Measurements from ENCODE around the gene TMEM255A.

DNA sequence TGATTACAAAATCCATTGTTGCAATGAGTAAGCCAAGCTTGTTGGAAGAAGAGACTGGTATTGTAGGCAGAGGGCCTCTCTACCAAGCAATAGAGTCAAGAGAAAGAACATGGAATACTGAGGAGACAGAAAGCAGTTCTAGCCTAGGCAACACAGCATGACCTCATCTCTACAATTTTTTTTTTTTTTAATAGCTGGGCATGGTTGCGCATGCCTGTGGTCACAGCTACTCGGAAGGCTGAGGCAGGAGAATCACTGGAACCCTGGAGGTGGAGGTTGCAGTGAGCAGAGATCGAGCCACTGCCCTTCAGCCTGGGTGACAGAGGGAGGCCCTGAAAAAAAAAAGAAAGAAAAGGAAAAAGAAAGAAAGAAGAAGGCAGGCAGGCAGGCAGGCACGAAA, 72.3 kb downstream of the TMEM255A start:
- TF ChIP-seq, protein P1, sequence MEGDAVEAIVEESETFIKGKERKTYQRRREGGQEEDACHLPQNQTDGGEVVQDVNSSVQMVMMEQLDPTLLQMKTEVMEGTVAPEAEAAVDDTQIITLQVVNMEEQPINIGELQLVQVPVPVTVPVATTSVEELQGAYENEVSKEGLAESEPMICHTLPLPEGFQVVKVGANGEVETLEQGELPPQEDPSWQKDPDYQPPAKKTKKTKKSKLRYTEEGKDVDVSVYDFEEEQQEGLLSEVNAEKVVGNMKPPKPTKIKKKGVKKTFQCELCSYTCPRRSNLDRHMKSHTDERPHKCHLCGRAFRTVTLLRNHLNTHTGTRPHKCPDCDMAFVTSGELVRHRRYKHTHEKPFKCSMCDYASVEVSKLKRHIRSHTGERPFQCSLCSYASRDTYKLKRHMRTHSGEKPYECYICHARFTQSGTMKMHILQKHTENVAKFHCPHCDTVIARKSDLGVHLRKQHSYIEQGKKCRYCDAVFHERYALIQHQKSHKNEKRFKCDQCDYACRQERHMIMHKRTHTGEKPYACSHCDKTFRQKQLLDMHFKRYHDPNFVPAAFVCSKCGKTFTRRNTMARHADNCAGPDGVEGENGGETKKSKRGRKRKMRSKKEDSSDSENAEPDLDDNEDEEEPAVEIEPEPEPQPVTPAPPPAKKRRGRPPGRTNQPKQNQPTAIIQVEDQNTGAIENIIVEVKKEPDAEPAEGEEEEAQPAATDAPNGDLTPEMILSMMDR (IDR thresholded peaks at IDR 0.05) = no peak
- no peak for TF ChIP-seq POLR2A (IDR thresholded peaks at IDR 0.05)
